Type B pancreatic cell (in vitro differentiated cells): ENCODE measurements around the gene CREG2. TPM values are rescaled to one million over a fixed set of nuclear protein-coding genes. Genes with fewer than 3 reads are reported as not detected.
"Not testable (repeated sequence)": the region's sequence is repeated elsewhere in the genome, so short reads cannot be mapped to it uniquely, and the experiment has no call there.

Experiments used
- DNase-seq: peaks from one replicate; pipeline ENCODE4 v3.0.0; 2021; ENCODE audit warnings: mixed read lengths; ENCODE audit not compliant: unreplicated experiment; ENCODE audit errors: extremely low spot score
- H3K27ac Mint-ChIP-seq: 2 replicates; pipeline ENCODE4 v1.8.0; 2021; ENCODE audit warnings: mild to moderate bottlenecking, mixed read lengths
- H3K27me3 Mint-ChIP-seq: 2 replicates; pipeline ENCODE4 v1.8.0; 2021; ENCODE audit warnings: mixed read lengths
- H3K36me3 Mint-ChIP-seq: 2 replicates; pipeline ENCODE4 v1.8.0; 2021; ENCODE audit warnings: mixed read lengths
- H3K4me1 Mint-ChIP-seq: one replicate; pipeline ENCODE4 v1.8.0; 2021; ENCODE audit warnings: mixed read lengths; ENCODE audit not compliant: unreplicated experiment
- H3K4me3 Mint-ChIP-seq: 2 replicates; pipeline ENCODE4 v1.8.0; 2021; ENCODE audit warnings: mild to moderate bottlenecking, mixed read lengths
- H3K9me3 Mint-ChIP-seq: 2 replicates; pipeline ENCODE4 v1.8.0; 2021; ENCODE audit warnings: mixed read lengths
- total RNA-seq: library from RNA; stranded (reverse); gene quantifications from 2 replicates; pipeline ENCODE4 v1.2.1, GENCODE V29; 2021; ENCODE audit warnings: low replicate concordance
- TF ChIP-seq, protein P1 (sequence below): fragments of 200-600 bp; sonication (generic); conservative IDR thresholded peaks from 2 replicates; pipeline ENCODE4 v1.5.0; 2021; ENCODE audit warnings: antibody characterized with exemption, mild to moderate bottlenecking

CREG2 gene
- total RNA-seq, 1 donor from 2014 or later: 1.9 TPM

DNA sequence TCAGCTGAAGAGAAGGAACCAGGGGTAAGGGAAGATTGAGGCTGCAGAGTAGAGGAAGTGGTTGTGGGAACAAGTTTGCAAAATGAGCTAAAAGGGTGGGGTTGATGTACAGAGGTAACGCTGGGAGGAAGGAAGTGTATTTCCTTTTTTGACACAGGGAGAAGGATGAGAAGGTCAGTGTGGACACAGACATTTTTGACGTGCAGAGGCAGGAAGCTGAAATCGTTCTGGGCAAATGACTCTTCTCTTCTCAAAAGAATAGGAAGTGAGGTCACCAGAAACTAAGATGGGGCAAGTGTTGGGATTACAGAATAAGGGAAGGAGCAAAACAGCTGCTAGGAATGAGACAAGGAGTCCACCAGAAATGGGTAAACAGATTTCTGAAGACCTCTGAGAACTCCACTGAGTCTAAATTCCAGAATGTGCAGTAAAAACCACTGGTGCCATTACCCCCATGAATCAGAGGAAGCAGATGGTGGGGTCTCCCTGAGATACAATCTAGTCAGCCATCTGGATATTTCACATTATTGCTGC lies 58.8 kb downstream of the CREG2 start:
- Mint-ChIP-seq H3K36me3 (no peaks in the 10 kb centered on the region), H3K4me1 (peaks cover 17% of the 10 kb centered on the region), H3K9me3 (no peaks in the 10 kb centered on the region), H3K4me3 (no peak overlapping the region), H3K27me3 (no peaks in the 10 kb centered on the region), H3K27ac (no peak overlapping the region)
- TF ChIP-seq, protein P1, sequence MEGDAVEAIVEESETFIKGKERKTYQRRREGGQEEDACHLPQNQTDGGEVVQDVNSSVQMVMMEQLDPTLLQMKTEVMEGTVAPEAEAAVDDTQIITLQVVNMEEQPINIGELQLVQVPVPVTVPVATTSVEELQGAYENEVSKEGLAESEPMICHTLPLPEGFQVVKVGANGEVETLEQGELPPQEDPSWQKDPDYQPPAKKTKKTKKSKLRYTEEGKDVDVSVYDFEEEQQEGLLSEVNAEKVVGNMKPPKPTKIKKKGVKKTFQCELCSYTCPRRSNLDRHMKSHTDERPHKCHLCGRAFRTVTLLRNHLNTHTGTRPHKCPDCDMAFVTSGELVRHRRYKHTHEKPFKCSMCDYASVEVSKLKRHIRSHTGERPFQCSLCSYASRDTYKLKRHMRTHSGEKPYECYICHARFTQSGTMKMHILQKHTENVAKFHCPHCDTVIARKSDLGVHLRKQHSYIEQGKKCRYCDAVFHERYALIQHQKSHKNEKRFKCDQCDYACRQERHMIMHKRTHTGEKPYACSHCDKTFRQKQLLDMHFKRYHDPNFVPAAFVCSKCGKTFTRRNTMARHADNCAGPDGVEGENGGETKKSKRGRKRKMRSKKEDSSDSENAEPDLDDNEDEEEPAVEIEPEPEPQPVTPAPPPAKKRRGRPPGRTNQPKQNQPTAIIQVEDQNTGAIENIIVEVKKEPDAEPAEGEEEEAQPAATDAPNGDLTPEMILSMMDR: no peak
- DNase-seq: no peak

DNA sequence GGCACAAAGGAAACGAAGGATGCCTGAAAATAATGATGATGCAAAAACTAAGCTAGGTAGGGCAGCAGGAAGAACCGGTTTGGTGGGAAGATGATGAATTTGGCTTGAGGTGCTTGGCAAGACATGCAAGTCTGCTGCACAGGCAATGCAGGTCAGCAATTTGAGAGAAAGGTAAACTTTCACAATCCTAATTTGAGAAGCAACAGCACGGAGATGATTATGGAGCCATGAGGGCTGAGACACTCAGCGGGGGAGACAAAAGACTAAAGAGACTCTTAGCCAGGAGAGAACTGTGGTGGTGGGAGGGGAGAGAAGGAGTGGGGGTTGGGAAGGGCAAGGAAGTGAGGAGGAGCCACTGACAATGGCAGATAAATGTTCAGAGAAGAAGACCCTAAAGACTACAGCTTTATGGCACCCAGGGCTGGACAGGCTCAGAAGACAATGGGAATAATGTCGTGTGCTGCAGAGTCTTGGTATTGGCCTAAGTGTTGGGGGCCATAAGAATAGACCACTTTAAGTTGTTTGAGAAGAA lies 59.4 kb downstream of the CREG2 start:
- Mint-ChIP-seq H3K36me3 (no peaks in the 10 kb centered on the region), H3K27me3 (no peaks in the 10 kb centered on the region), H3K4me3 (no peak overlapping the region), H3K27ac (no peak overlapping the region), H3K9me3 (no peaks in the 10 kb centered on the region), H3K4me1 (peaks cover 13% of the 10 kb centered on the region)
- no peak for DNase-seq
- TF ChIP-seq, protein P1: no peak

- TF ChIP-seq, protein P1: no peak
- peaks cover 5% of the 10 kb centered on the region for H3K4me1 Mint-ChIP-seq
Measured at GRCh38 chr2:101325425-101325824, 61.9 kb downstream of the CREG2 start.

GRCh38 chr2:101316568-101316967 lies 70.7 kb downstream of the CREG2 start:
- not testable (repeated sequence) for DNase-seq, H3K27ac Mint-ChIP-seq, H3K4me3 Mint-ChIP-seq, H3K4me1 Mint-ChIP-seq, H3K36me3 Mint-ChIP-seq, H3K9me3 Mint-ChIP-seq, H3K27me3 Mint-ChIP-seq

More at GRCh38 chr2:101325425-101325824, 61.9 kb downstream of the CREG2 start:
- no peaks in the 10 kb centered on the region for H3K9me3 Mint-ChIP-seq
- H3K27ac Mint-ChIP-seq: no peak overlapping the region
- H3K36me3 Mint-ChIP-seq: no peaks in the 10 kb centered on the region
- no peak for DNase-seq
- H3K4me3 Mint-ChIP-seq: no peak overlapping the region
- H3K27me3 Mint-ChIP-seq: no peaks in the 10 kb centered on the region

DNA sequence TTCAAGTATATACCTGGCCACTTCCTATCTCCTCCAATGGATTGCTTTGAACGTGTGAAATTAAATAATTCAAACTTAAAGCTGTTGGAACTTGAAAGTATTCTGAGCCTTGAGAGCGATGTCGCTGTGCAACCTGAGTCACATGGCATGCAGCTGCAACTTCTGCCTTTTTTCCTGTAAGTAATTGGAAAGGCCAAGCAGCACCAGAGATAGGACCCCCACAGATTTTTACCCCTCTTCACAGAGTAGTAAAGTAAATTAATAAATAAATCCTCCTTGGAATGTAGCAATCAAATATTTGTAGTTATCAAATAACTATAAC lies 75.6 kb downstream of the CREG2 start:
- no peak for DNase-seq

More for the DNA sequence above, 75.6 kb downstream of the CREG2 start:
- no peaks in the 10 kb centered on the region for H3K27me3 Mint-ChIP-seq
- H3K36me3 Mint-ChIP-seq: peaks cover 2% of the 10 kb centered on the region
- no peak overlapping the region for H3K27ac Mint-ChIP-seq
- no peak overlapping the region for H3K4me3 Mint-ChIP-seq
- H3K9me3 Mint-ChIP-seq: peaks cover 4% of the 10 kb centered on the region
- TF ChIP-seq, protein P1: no peak
- H3K4me1 Mint-ChIP-seq: peaks cover 17% of the 10 kb centered on the region
